Mucosa of gallbladder (tissue), 1 donor: ENCODE data around the gene BMP2K. TPM values are rescaled to one million over a fixed set of nuclear protein-coding genes. Genes with fewer than 3 reads are reported as not detected.
"Not testable (repeated sequence)": the region's sequence is repeated elsewhere in the genome, so short reads cannot be mapped to it uniquely, and the experiment has no call there.

Experiments
- DNase-seq: peaks from one replicate; pipeline ENCODE4 v3.0.0-alpha.2; 2020; ENCODE audit warnings: low spot score
- total RNA-seq: library from RNA; stranded (reverse); gene quantifications from one replicate; pipeline ENCODE4 v1.2.1, GENCODE V29; 2021
- donor health status: DM: no; HTN: no; CAD: no.

BMP2K gene
- total RNA-seq, 1 donor from 2014 or later, result 42.0 TPM

DNA sequence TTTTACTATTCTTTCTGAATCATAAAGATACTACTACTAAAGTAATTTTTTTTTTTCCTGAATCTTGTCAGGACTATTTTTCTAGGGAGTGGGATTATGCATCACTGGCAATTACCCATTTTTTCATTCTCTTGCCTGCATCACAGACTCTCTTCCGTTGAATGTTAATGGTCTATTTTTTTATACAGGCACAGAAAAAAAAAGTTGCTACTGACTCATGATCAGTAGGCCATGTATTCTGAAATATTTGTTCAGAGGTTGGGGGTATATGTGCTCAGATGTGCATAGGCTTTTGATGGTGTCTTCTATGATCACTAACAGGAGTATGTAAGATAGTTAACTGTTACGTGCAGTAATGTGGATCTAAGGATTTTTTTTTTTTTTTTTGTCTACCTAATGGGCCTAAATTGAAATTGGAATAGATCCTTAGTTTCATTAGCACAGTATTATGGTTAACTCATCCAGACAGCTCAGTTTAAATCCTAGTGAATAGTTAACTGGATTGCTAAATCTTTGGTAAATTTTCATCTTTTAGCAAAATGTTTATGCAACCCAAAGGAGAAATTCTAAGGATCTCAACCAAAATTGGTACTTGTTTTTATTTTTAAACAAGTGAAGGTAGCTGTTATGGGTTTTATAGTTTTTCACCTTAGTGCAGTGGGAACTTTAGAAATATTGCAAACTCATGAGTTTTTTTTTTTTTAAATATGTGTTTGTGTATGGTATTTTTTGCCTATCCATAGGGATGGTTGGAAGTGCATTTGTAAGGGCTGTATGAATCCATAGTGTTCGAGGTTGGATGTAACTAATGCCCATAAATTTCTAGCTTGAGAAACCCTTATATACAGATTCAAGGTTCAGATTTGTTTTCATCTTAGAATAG is 12.1 kb downstream of the BMP2K start:
- DNase-seq, result no peak

DNA sequence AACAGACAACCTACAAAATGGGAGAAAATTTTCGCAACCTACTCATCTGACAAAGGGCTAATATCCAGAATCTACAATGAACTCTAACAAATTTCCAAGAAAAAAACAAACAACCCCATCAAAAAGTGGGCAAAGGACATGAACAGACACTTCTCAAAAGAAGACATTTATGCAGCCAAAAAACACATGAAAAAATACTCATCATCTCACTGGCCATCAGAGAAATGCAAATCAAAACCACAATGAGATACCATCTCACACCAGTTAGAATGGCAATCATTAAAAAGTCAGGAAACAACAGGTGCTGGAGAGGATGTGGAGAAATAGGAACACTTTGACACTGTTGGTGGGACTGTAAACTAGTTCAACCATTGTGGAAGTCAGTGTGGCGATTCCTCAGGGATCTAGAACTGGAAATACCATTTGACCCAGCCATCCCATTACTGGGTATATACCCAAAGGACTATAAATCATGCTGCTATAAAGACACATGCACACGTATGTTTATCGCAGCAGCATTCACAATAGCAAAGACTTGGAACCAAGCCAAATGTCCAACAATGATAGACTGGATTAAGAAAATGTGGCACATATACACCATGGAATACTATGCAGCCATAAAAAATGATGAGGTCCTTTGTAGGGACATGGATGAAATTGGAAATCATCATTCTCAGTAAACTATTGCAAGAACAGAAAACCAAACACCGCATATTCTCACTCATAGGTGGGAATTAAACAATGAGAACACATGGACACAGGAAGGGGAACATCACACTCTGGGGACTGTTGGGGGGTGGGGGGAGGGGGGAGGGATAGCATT is 19.7 kb downstream of the BMP2K start:
- DNase-seq, result not testable (repeated sequence)

GRCh38 chr4:78796526-78796925 is 20.4 kb downstream of the BMP2K start:
- no peak for DNase-seq

DNA sequence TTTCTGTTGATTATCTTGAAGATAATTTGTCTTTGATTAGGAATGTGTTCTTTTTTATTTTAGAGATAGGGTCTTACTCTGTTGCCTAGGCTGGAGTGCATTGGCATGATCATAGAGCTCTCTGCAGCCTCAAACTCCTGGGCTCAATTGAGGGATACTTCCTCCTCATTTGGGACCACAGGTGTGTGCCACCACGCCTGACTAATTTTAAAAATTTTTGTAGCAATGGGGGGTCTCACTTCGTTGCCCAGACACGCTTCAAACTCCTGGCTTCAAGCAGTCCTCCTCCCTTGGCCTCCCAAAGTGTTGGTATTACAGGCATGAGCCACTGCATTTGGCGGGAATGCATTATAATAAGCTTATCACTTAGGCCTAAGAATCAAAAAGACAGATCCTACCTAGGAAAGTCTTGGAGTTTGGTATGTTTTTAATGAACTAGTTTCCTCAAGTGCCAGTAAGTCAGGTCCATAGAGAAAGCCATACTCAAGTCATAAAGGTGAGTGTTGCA is 21.7 kb downstream of the BMP2K start:
- DNase-seq, result no peak

- DNase-seq, result no peak
These were observed 23.7 kb downstream of the BMP2K start for GRCh38 chr4:78799551-78800495.

DNA sequence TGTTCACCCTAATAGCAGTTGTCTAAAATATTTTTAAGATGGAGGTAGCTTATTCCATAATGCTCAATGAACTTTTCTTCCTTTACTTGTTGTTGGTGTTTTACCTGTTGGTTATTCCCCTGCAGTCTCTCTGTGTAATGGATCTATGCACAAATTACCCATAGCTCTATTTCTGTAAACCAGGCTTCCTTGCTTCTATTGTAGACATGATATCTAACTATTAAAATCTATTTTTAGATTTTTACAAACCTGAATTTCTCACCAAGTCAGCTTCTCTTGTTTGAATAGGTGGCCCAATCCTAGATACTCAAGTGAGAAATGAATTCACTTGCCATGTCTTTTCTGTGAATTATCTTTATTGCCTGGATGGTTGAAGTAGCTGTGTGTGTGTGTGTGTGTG is 24.8 kb downstream of the BMP2K start:
- DNase-seq, result no peak

DNA sequence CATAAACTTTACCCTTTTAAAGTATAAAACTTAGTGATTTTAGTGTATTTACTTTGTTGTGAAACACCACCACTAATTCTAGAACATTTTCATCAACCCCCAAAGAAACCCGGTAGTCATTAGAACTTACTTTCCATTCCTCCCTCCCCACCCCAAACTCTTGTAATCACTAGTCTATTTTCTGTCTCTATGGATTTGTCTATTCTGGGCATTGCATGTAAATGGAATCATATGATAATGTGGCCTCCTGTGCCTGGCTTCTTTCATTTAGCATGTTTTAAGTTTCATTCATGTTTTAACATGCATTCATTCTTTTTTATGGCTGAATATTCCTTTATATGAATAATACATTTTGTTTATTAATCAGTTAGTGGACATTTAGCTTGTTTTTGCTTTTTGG is 27.8 kb downstream of the BMP2K start:
- no peak for DNase-seq

- DNase-seq, result no peak
These were observed 30.9 kb downstream of the BMP2K start for GRCh38 chr4:78806943-78807460.

- no peak for DNase-seq
These were observed 33.1 kb downstream of the BMP2K start for GRCh38 chr4:78809295-78809694.

GRCh38 chr4:78809928-78810835 is 34.0 kb downstream of the BMP2K start:
- DNase-seq, result no peak

DNA sequence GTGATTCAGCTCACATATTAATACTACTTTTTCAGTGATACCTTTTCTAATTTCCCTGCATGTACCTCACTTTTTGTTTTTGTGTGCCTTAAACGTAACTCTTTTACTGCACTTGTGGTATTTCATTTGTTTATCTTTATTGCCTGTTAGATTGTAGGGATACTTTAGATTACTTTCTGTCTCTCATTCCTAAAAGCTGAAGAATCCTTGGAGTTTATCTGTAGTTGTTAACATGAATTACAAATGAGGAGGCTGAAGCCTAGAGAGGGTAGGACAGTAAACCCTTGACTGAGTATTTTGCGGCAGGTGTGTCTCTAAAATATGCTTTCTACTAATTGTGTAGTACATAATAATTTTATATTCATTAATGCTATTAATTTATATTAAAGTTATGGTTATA is 34.9 kb downstream of the BMP2K start:
- no peak for DNase-seq

GRCh38 chr4:78818530-78819079 is 42.5 kb downstream of the BMP2K start:
- DNase-seq, result no peak

DNA sequence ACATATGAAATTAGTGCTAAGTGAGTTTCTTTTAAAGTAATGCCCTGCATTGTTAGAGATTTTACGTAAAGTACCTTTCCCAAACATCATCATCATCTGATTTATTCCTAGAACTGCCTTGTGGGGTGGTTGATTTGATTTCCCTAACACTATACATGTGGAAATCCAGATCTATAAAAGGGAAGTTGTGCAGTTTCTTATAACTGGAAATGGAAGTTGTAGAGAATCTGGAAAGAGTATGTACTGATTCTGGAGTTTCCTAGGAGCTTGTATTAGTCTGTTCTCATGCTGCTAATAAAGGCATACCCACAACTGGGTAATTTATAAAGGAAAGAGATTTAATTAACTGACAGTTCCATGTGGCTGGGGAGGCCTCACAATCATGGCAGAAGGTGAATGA is 47.9 kb downstream of the BMP2K start:
- no peak for DNase-seq

- DNase-seq, result no peak
These were observed 51.0 kb downstream of the BMP2K start for GRCh38 chr4:78827191-78827590.

DNA sequence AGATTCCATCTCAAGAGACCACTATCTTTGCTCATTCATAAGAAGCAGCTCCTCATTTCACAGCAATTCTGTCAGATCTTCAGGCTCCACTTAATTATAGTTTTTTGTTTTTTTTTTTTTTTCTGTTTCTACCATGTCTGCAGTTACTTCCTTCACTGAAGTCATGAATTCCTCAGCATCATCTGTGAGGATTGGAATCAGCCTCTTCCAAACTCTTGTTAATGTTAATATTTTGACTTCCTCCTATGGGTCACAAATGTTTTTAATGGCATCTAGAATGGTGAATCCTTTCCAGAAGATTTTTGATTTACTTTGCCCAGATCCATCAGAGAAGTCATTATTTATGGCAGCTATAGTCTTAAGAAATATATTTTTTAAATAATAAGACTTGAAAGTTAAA is 53.1 kb downstream of the BMP2K start:
- no peak for DNase-seq

- DNase-seq, result not testable (repeated sequence)
These were observed 63.5 kb downstream of the BMP2K start for GRCh38 chr4:78839676-78840075.

DNA sequence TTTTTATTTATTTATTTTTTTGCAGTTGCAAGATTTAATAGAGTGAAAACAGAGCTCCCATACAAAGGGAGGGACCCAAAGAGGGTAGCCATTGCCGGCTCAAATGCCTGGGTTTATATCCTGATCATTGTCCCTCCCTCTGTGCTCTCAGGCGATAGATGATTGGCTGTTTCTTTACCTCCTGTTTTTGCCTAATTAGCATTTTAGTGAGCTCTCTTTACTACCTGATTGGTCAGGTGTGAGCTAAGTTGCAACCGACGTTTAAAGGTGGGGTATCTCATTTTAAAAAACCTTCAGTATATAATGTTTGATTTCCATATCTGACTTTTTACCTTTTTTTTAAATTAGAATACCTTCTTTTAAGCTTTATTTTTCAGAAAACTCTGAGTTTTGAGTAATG is 64.1 kb downstream of the BMP2K start:
- DNase-seq, result not testable (repeated sequence)

- no peak for DNase-seq
These were observed 69.3 kb downstream of the BMP2K start for GRCh38 chr4:78845472-78845871.

DNA sequence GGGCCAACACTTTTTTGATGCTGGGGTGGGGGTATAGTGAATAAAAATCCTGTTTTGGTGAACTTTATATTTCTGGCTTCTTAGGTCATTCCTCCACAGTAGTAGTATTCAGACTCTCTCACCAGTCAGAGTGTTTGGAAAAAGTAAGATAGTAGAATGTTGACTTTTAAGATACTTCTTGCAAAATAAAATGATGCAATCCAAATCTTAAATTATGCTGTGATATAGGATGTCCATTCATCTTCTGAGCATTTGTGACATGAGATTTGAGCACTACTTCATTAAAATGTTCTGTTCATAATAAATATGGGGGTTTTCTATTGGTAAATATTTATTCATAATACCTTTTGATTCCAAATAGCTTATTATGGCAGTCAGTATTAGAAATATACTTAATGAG is 70.1 kb downstream of the BMP2K start:
- no peak for DNase-seq

DNA sequence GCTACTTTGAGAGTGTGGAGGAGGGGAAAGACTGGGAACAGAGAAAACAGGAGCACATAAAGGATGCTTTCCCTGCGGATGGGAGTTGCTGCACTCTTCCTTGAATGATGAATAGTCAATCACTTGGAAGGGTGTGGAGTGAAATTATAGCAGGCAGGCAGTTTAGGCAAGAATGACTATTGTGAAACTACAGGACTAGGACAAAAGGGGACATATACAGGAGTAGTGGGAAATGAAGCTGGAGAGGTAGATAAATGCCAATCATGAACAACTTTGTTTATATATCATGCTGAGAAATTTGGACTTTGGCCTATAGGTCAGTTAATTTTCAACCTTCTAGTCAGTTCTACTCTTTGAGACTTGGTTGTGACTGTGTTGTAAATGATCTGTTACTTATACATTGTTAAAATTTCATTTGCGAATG is 86.2 kb downstream of the BMP2K start:
- DNase-seq, result no peak
